Measurements from ENCODE around the gene ENPP6.

Gene ENPP6

GRCh38 chr4:184066584-184067300 is 150.9 kb downstream of the ENPP6 start:
- TF ChIP-seq CTCF (conservative IDR thresholded peaks at IDR 0.05; ENCODE audit: low read depth, low read length) = no peak
- DNase-seq (ENCODE audit: low read depth) = no peak
- H3K4me3 ChIP-seq (ENCODE audit: low read depth, low read length) = no peak overlapping the region

- TF ChIP-seq CTCF (conservative IDR thresholded peaks at IDR 0.05; ENCODE audit: low read depth, low read length) = no peak
- DNase-seq (ENCODE audit: low read depth) = no peak
- H3K4me3 ChIP-seq (ENCODE audit: low read depth, low read length) = no peak overlapping the region
Observed at GRCh38 chr4:184064877-184065276, 152.8 kb downstream of the ENPP6 start.

- DNase-seq (ENCODE audit: low read depth) = no peak
- no peak for TF ChIP-seq CTCF (conservative IDR thresholded peaks at IDR 0.05; ENCODE audit: low read depth, low read length)
Observed at GRCh38 chr4:184062769-184063168, 154.9 kb downstream of the ENPP6 start.

GRCh38 chr4:184061582-184061981 is 156.1 kb downstream of the ENPP6 start:
- H3K4me3 ChIP-seq (ENCODE audit: low read depth, low read length) = no peak overlapping the region
- no peak for TF ChIP-seq CTCF (conservative IDR thresholded peaks at IDR 0.05; ENCODE audit: low read depth, low read length)
- no peak for DNase-seq (ENCODE audit: low read depth)

More at GRCh38 chr4:184062769-184063168, 154.9 kb downstream of the ENPP6 start:
- no peak overlapping the region for H3K4me3 ChIP-seq (ENCODE audit: low read depth, low read length)

- no peak overlapping the region for H3K4me3 ChIP-seq (ENCODE audit: low read depth, low read length)
- no peak for DNase-seq (ENCODE audit: low read depth)
- no peak for TF ChIP-seq CTCF (conservative IDR thresholded peaks at IDR 0.05; ENCODE audit: low read depth, low read length)
Observed at GRCh38 chr4:184059099-184059498, 158.6 kb downstream of the ENPP6 start.

GRCh38 chr4:184058026-184058425 is 159.6 kb downstream of the ENPP6 start:
- no peak for DNase-seq (ENCODE audit: low read depth)
- no peak for TF ChIP-seq CTCF (conservative IDR thresholded peaks at IDR 0.05; ENCODE audit: low read depth, low read length)

GRCh38 chr4:184056877-184057276 is 160.8 kb downstream of the ENPP6 start:
- no peak for TF ChIP-seq CTCF (conservative IDR thresholded peaks at IDR 0.05; ENCODE audit: low read depth, low read length)
- DNase-seq (ENCODE audit: low read depth) = no peak

More at GRCh38 chr4:184058026-184058425, 159.6 kb downstream of the ENPP6 start:
- H3K4me3 ChIP-seq (ENCODE audit: low read depth, low read length) = no peak overlapping the region

More at GRCh38 chr4:184056877-184057276, 160.8 kb downstream of the ENPP6 start:
- no peak overlapping the region for H3K4me3 ChIP-seq (ENCODE audit: low read depth, low read length)

Measured in choroid plexus epithelial cell (primary cell).